SU-DHL-6 (cell line): ENCODE measurements around the gene RHEBL1.

ENCODE experiments used
- EZH2phosphoT487 ChIP-seq: fragments of 200-600 bp; sonication (generic), shearing (Covaris generic); conservative IDR thresholded peaks from 2 replicates; pipeline ENCODE4 v1.6.1; 2018; ENCODE audit warnings: mild to moderate bottlenecking, antibody characterized with exemption, low read length, moderate library complexity, mixed read lengths
- TF ChIP-seq, protein P1 (sequence below): fragments of 200-600 bp; sonication (generic); IDR thresholded peaks from one replicate; pipeline ENCODE4 v1.5.1; 2017; ENCODE audit warnings: antibody characterized with exemption, mild to moderate bottlenecking, low read length, moderate library complexity; ENCODE audit not compliant: insufficient read depth, poor library complexity, severe bottlenecking

- TF ChIP-seq, protein P1, sequence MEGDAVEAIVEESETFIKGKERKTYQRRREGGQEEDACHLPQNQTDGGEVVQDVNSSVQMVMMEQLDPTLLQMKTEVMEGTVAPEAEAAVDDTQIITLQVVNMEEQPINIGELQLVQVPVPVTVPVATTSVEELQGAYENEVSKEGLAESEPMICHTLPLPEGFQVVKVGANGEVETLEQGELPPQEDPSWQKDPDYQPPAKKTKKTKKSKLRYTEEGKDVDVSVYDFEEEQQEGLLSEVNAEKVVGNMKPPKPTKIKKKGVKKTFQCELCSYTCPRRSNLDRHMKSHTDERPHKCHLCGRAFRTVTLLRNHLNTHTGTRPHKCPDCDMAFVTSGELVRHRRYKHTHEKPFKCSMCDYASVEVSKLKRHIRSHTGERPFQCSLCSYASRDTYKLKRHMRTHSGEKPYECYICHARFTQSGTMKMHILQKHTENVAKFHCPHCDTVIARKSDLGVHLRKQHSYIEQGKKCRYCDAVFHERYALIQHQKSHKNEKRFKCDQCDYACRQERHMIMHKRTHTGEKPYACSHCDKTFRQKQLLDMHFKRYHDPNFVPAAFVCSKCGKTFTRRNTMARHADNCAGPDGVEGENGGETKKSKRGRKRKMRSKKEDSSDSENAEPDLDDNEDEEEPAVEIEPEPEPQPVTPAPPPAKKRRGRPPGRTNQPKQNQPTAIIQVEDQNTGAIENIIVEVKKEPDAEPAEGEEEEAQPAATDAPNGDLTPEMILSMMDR: no peak
- TF ChIP-seq EZH2phosphoT487: no peak
These were observed 30.1 kb downstream of the RHEBL1 start for GRCh38 chr12:49039421-49040363.
